ENCODE data around the gene EZH1. TPM values are rescaled to one million over a fixed set of nuclear protein-coding genes. Genes with fewer than 3 reads are reported as not detected.
"Not testable (repeated sequence)": the region's sequence is repeated elsewhere in the genome, so short reads cannot be mapped to it uniquely, and the experiment has no call there.

Gene EZH1
- total RNA-seq, 4 donors from 2014 or later: 73.8 to 128 (median 109) TPM

DNA sequence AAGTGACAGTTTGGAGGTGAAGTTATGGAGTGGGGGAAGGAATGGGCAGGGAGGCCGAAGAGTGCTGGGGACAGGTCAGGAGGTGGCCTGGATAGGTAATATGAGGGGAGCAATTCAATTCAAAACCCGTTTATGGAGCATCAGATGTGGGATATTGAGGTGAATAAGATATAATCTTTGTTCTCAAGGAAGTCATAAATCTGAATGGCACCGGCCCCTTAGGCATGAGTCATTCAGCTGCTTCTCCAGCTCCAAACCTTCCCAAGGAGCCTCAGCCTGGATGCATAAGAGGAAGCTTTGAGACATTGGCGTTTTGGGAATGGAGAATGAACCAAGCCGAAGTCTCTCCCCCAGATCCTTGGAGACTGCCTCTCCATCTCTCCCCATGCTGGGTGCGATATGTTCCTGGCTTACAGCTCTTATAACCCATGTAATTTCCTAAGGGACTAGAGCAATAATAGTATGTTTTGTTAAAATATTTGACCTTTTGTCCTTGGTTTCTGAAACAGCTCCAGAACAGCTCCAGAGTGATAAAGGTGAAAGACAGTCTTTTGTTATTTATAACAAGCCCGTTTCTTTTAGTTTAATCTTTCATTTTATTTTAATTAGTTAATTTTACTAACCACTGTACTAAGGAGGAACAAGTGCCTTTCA lies 84.0 kb downstream of the EZH1 start:
- DNase-seq (ENCODE audit: low spot score in 2 of 2): no peak
- H3K27ac ChIP-seq: peak overlapping the region in 3 of 4 donors; percentile 3 to 71 (median 68)
- H3K36me3 ChIP-seq: peaks cover 0 to 45% (median 5%) of the 10 kb centered on the region in 3 donors
- H3K9me3 ChIP-seq: no peaks in the 10 kb centered on the region
- WGBS, 2 donors: 34 to 47% methylated on average over 7 of the region's 7 CpGs
- H3K4me1 ChIP-seq: peaks cover 0 to 24% (median 9%) of the 10 kb centered on the region in 4 donors
- TF ChIP-seq, protein P1, sequence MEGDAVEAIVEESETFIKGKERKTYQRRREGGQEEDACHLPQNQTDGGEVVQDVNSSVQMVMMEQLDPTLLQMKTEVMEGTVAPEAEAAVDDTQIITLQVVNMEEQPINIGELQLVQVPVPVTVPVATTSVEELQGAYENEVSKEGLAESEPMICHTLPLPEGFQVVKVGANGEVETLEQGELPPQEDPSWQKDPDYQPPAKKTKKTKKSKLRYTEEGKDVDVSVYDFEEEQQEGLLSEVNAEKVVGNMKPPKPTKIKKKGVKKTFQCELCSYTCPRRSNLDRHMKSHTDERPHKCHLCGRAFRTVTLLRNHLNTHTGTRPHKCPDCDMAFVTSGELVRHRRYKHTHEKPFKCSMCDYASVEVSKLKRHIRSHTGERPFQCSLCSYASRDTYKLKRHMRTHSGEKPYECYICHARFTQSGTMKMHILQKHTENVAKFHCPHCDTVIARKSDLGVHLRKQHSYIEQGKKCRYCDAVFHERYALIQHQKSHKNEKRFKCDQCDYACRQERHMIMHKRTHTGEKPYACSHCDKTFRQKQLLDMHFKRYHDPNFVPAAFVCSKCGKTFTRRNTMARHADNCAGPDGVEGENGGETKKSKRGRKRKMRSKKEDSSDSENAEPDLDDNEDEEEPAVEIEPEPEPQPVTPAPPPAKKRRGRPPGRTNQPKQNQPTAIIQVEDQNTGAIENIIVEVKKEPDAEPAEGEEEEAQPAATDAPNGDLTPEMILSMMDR (IDR thresholded peaks at IDR 0.05): no peak
- TF ChIP-seq EP300 (IDR thresholded peaks at IDR 0.05) (no peak), POLR2A (IDR thresholded peaks at IDR 0.05) (no peak)
- H3K4me3 ChIP-seq: no peak overlapping the region
- H3K27me3 ChIP-seq: no peaks in the 10 kb centered on the region

DNA sequence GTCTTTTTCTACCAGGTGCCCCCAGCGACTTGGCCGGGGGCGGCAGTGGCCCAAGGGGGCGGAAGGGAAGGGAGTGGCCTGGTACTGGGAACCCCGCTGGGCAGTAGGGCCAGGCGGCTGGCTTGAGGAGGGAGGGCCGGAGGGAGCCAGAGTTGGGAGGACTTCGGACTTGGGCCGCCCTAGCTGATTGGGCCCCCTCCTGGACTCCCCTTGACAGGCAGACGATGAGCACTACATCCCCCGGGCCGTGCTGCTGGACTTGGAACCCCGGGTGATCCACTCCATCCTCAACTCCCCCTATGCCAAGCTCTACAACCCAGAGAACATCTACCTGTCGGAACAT lies 84.9 kb downstream of the EZH1 start:
- peak overlapping the region; percentile 59 to 82 (median 72) for H3K4me3 ChIP-seq
- H3K4me1 ChIP-seq: peaks cover 0 to 24% (median 9%) of the 10 kb centered on the region in 4 donors
- peak overlapping the region; percentile 44 to 90 (median 80) for H3K27ac ChIP-seq
- H3K27me3 ChIP-seq; DNase-seq (ENCODE audit: low spot score in 2 of 2); H3K9me3 ChIP-seq: not testable (repeated sequence)
- WGBS, 2 donors: 26 to 100% methylated on average over 1 to 6 of the region's 14 CpGs
- peaks cover 0 to 36% (median 0%) of the 10 kb centered on the region in 3 donors for H3K36me3 ChIP-seq

DNA sequence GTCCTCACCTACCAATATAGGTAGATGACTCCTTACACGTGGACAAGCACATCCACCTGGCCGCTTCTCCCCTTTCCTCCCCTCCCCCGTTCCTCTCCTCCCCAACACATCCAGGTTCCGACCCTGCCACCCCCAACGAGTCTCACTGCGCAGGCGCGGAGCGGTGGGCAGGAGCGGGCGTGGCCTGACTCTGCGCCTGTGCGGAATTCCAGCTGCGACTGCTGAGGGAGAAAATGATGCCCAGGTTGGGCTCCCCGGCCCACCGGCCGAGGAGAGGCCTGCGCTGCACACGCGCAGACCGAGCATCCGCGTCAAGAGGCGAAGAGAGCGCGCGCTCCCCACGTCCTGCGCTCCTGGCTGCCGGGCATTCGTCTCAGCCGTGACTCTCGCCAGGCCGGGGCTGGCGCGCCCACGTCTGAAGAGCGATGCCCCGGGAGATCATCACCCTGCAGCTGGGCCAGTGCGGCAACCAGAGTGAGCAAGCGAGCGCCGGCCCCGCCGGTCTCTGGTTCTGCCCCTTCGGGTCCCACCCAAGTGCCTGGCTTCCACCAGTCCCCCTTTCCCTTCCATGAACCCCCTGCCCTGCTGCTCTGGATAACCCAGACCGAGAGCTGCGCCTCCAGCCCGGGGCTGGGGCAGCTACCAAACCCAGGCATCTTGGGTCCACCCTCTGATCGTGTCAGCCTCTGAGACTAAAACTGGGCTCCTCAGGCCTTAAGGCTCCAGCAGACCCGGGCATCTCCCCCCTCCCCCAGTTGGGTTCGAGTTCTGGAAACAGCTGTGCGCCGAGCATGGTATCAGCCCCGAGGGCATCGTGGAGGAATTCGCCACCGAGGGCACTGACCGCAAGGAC lies 85.5 kb downstream of the EZH1 start, which contains the start of gene TUBG2:
TUBG2 (plus strand) TSS at position 206 of the 853 bp plus-strand sequence; CDS start at position 426, 220 bp downstream.
- Histone ChIP-seq H3K9me3 (no peaks in the 10 kb centered on the region), H3K27ac (peak within 1 kb of the TSS; percentile 44 to 90 (median 80)), H3K4me1 (peaks cover 0 to 27% (median 9%) of the 10 kb centered on the region in 4 donors), H3K4me3 (peak within 1 kb of the TSS; percentile 59 to 82 (median 72)), H3K27me3 (no peaks in the 10 kb centered on the region), H3K36me3 (peaks cover 0 to 30% (median 0%) of the 10 kb centered on the region in 3 donors)
- DNase-seq (ENCODE audit: low spot score in 2 of 2): peak in 1 of 2 donors; percentile 75
- 0 to 3% methylated on average over 21 to 29 of the region's 59 CpGs for WGBS, 2 donors
- TF ChIP-seq EP300 (IDR thresholded peaks at IDR 0.05): peak; percentile 51 to 90
- TF ChIP-seq, protein P1 (IDR thresholded peaks at IDR 0.05): peak in 1 of 5 experiments; percentile 32
- TF ChIP-seq POLR2A (IDR thresholded peaks at IDR 0.05): peak; percentile 44 to 75

DNA sequence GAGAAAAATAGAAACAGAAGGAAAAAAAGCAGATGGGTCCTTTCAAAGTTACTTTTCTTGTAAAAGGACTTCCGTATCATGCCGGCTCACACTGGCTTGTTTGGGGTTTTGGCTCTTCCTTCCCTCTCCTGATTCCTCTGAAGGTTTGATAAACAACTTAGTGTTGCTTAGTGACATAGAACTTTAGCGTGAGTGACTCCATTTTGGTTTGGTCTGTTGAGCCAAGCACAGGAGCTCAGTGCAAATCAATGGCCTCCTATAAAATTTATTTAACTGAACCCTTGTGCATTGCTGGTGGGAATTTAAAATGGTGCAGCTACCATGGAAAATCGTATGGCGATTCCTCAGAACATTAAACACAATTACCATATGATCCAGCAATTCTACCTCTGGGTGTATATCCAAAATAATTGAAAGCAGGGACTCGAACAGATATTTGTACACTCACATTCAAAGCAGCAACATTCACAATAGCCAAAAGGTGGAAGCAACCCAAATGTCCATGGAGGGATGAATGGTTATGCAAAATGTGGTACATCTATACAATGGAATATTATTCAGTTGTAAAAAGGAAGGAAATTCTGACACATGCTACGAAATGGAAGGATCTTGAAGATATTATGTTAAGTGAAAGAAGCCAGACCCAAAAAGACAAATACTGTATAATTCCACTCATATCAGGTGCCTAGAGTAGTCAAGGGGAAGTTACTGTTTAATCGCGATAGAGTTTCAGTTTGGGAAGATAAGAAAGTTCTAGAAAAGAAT lies 86.8 kb downstream of the EZH1 start:
- TF ChIP-seq POLR2A (IDR thresholded peaks at IDR 0.05): no peak
- TF ChIP-seq EP300 (IDR thresholded peaks at IDR 0.05): no peak
- TF ChIP-seq, protein P1 (IDR thresholded peaks at IDR 0.05): no peak
- no peak overlapping the region for H3K27ac ChIP-seq
- no peak overlapping the region for H3K4me3 ChIP-seq
- peaks cover 0 to 17% (median 0%) of the 10 kb centered on the region in 3 donors for H3K36me3 ChIP-seq
- no peak for DNase-seq (ENCODE audit: low spot score in 2 of 2)
- H3K4me1 ChIP-seq: peaks cover 0 to 38% (median 9%) of the 10 kb centered on the region in 4 donors
- WGBS, 2 donors: 90 to 92% methylated on average over 9 of the region's 9 CpGs
- H3K9me3 ChIP-seq: no peaks in the 10 kb centered on the region
- H3K27me3 ChIP-seq: no peaks in the 10 kb centered on the region

DNA sequence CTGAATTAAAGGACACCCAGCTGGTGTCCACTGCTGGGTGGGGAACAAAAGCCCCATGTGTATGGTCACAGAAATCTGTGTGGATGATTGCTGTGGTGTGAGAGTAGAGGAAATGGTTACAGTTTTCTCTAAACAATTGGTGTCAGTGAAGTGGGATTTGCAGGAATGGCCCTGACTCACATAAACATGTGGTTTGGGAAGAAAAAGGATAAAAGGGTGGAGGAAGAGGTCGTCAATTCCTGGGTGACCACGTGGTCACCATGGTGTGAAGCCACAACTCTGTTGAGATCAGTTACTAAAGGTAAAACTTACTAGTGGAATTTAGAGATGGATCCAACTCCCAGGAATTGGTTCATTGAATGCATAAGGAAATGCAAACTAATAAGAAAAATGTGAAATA lies 89.3 kb downstream of the EZH1 start:
- 48 to 50% methylated on average over 2 of the region's 2 CpGs for WGBS, 2 donors
- Histone ChIP-seq H3K4me3 (no peak overlapping the region), H3K27me3 (no peaks in the 10 kb centered on the region), H3K9me3 (no peaks in the 10 kb centered on the region), H3K27ac (no peak overlapping the region), H3K4me1 (peaks cover 0 to 27% (median 5%) of the 10 kb centered on the region in 4 donors), H3K36me3 (no peaks in the 10 kb centered on the region)
- TF ChIP-seq EP300 (IDR thresholded peaks at IDR 0.05) (no peak), POLR2A (IDR thresholded peaks at IDR 0.05) (no peak)
- TF ChIP-seq, protein P1 (IDR thresholded peaks at IDR 0.05): no peak
- no peak for DNase-seq (ENCODE audit: low spot score in 2 of 2)
